HG03280 (cell line): ENCODE results near the gene FHIT.
"Not testable (repeated sequence)": the region's sequence is repeated elsewhere in the genome, so short reads cannot be mapped to it uniquely, and the experiment has no call there.

Experiments
- ATAC-seq: cut with Tn5 transposase; IDR thresholded peaks from one replicate; pipeline ENCODE4 v1.9.1; 2021; ENCODE audit warnings: mild to moderate bottlenecking, moderate library complexity; ENCODE audit not compliant: unreplicated experiment

The FHIT gene

GRCh38 chr3:60737633-60738399 lies 513.4 kb downstream of the FHIT start:
- ATAC-seq, result no peak

GRCh38 chr3:60730371-60730770 lies 520.9 kb downstream of the FHIT start:
- no peak for ATAC-seq

GRCh38 chr3:60729056-60729455 lies 522.2 kb downstream of the FHIT start:
- no peak for ATAC-seq

- ATAC-seq, result no peak
Observed at GRCh38 chr3:60728006-60728405, 523.2 kb downstream of the FHIT start.

GRCh38 chr3:60720736-60721135 lies 530.5 kb downstream of the FHIT start:
- no peak for ATAC-seq

- ATAC-seq, result no peak
Observed at GRCh38 chr3:60716573-60716972, 534.7 kb downstream of the FHIT start.

GRCh38 chr3:60708191-60708975 lies 542.9 kb downstream of the FHIT start:
- no peak for ATAC-seq

GRCh38 chr3:60707452-60708020 lies 543.7 kb downstream of the FHIT start:
- ATAC-seq, result no peak

GRCh38 chr3:60703956-60704736 lies 547.1 kb downstream of the FHIT start:
- no peak for ATAC-seq

- ATAC-seq, result no peak
Observed at GRCh38 chr3:60703008-60703407, 548.2 kb downstream of the FHIT start.

GRCh38 chr3:60698117-60698516 lies 553.1 kb downstream of the FHIT start:
- ATAC-seq, result no peak

GRCh38 chr3:60697132-60697531 lies 554.1 kb downstream of the FHIT start:
- ATAC-seq, result no peak

GRCh38 chr3:60696428-60697125 lies 554.7 kb downstream of the FHIT start:
- no peak for ATAC-seq

GRCh38 chr3:60675424-60675823 lies 575.8 kb downstream of the FHIT start:
- ATAC-seq, result no peak

GRCh38 chr3:60674870-60675269 lies 576.4 kb downstream of the FHIT start:
- ATAC-seq, result no peak

GRCh38 chr3:60673123-60673522 lies 578.1 kb downstream of the FHIT start:
- no peak for ATAC-seq

- ATAC-seq, result not testable (repeated sequence)
Observed at GRCh38 chr3:60672337-60672736, 578.9 kb downstream of the FHIT start.

- no peak for ATAC-seq
Observed at GRCh38 chr3:60669636-60670035, 581.6 kb downstream of the FHIT start.

GRCh38 chr3:60660026-60660425 lies 591.2 kb downstream of the FHIT start:
- no peak for ATAC-seq

GRCh38 chr3:60659098-60659497 lies 592.2 kb downstream of the FHIT start:
- ATAC-seq, result no peak

GRCh38 chr3:60657972-60658371 lies 593.3 kb downstream of the FHIT start:
- peak; percentile 84 for ATAC-seq
